Sigmoid colon (tissue), 7 donors: ENCODE results near the gene CLPSL2. TPM values are rescaled to one million over a fixed set of nuclear protein-coding genes. Genes with fewer than 3 reads are reported as not detected.

ENCODE experiments used
- DNase-seq: peaks from one replicate; pipeline ENCODE4 v3.0.0-alpha.2; 2019
- H3K27ac ChIP-seq, 4 donors: fragments of 200-600 bp; sonication (generic); one replicate each; pipeline ENCODE4 v1.5.1; 2016 to 2019; ENCODE audit warnings: mild to moderate bottlenecking in 1 of 4
- H3K27me3 ChIP-seq, 3 donors: fragments of 200-600 bp; sonication (generic); one replicate each; pipeline ENCODE4 v1.5.1; 2019; ENCODE audit warnings: mild to moderate bottlenecking in 1 of 3
- H3K36me3 ChIP-seq, 4 donors: fragments of 200-600 bp; sonication (generic); one replicate each; pipeline ENCODE4 v1.5.1; 2016 to 2019
- H3K4me1 ChIP-seq, 4 donors: fragments of 200-600 bp; sonication (generic); one replicate each; pipeline ENCODE4 v1.5.1; 2017 to 2019
- H3K4me3 ChIP-seq, 4 donors: fragments of 200-600 bp; sonication (generic); one replicate each; pipeline ENCODE4 v1.5.1; 2017 to 2019; ENCODE audit warnings: mild to moderate bottlenecking in 2 of 4, moderate library complexity in 1 of 4
- H3K9me3 ChIP-seq, 4 donors: fragments of 200-600 bp in 3 of 4; sonication (generic) in 3 of 4; one replicate each; pipeline versions ENCODE4 v1.5.1 to v1.6.1; 2013 to 2019
- EP300 ChIP-seq, 4 donors: sonication (generic); formaldehyde crosslinking; IDR thresholded peaks; one replicate each; pipeline ENCODE4 v1.6.1; 2017; ENCODE audit warnings: antibody characterized with exemption in 4 of 4
- POLR2A ChIP-seq, 2 donors: fragments of 450-650 bp; IDR thresholded peaks; one replicate each; pipeline ENCODE4 v1.6.1; 2016; ENCODE audit warnings: antibody characterized with exemption in 2 of 2, mild to moderate bottlenecking in 2 of 2, moderate library complexity in 2 of 2
- POLR2AphosphoS5 ChIP-seq, 4 donors: sonication (generic); formaldehyde crosslinking; IDR thresholded peaks; one replicate each; pipeline ENCODE4 v1.6.1; 2017; ENCODE audit warnings: antibody characterized with exemption in 4 of 4
- WGBS, 2 donors: extraction: QIAGEN DNeasy Blood & Tissue Kit; methylation state at CpG; one replicate each; pipeline ENCODE4 v1.1.7; 2013; 5-methylcytosine and 5-hydroxymethylcytosine counted together
- intact Hi-C: fragments of 100-400 bp; cut with DNase I; formaldehyde crosslinking; loops from one replicate; pipeline ENCODE4 v1.15.1; 2023
- polyA plus RNA-seq, 3 donors: library from polyadenylated mRNA; stranded (reverse); fragments of 200-250 nt; gene quantifications; one replicate each; pipeline ENCODE4 v1.2.3, GENCODE V29; 2013
- total RNA-seq, 4 donors: library from RNA; depleted of rRNA; stranded (reverse); fragments of >200 nt; gene quantifications; one replicate each; pipeline ENCODE4 v1.1.0, GENCODE V29; 2016
- TF ChIP-seq, protein P1 (sequence below), 4 experiments: fragments of 450-650 bp in 3 of 4; fragments of 200-600 bp in 1 of 4; IDR thresholded peaks; one replicate each; pipeline ENCODE4 v1.5.1; 2016 to 2019; ENCODE audit warnings: antibody characterized with exemption in 4 of 4, mild to moderate bottlenecking in 3 of 4, moderate library complexity in 2 of 4
- donor health status: healthy with polysubstance abuse.
- donor health status: Bipolar disorder and iron deficiency.
- donor health status: healthy.

The CLPSL2 gene
- total and polyA plus RNA-seq, 7 donors, result not detected

DNA sequence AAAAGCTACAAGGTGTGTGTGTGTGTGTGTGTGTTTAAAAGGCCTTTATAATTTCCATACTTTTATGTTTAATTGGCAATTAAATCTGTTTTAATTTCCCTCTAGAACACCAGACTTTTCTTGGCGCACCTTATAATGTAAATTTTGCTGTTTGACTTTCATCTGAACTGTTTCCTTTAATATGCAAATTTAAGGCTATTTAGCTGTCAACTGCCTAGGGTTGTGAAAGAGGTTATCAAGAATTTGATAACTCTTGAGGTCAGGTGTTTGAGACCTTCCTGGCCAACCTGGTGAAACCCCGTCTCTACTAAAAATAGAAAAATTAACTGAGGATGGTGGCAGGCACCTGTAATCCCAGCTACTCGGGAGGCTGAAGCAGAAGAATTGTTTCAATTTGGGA, 24.8 kb downstream of the CLPSL2 start:
- Histone ChIP-seq H3K27ac (no peak overlapping the region), H3K4me1 (peaks cover 0 to 8% (median 3%) of the 10 kb centered on the region in 4 donors), H3K4me3 (no peak overlapping the region), H3K27me3 (peaks cover 0 to 23% (median 11%) of the 10 kb centered on the region in 3 donors), H3K36me3 (no peaks in the 10 kb centered on the region), H3K9me3 (no peaks in the 10 kb centered on the region)
- intact Hi-C loops, result no loop called here
- DNase-seq, result no peak
- TF ChIP-seq, protein P1, sequence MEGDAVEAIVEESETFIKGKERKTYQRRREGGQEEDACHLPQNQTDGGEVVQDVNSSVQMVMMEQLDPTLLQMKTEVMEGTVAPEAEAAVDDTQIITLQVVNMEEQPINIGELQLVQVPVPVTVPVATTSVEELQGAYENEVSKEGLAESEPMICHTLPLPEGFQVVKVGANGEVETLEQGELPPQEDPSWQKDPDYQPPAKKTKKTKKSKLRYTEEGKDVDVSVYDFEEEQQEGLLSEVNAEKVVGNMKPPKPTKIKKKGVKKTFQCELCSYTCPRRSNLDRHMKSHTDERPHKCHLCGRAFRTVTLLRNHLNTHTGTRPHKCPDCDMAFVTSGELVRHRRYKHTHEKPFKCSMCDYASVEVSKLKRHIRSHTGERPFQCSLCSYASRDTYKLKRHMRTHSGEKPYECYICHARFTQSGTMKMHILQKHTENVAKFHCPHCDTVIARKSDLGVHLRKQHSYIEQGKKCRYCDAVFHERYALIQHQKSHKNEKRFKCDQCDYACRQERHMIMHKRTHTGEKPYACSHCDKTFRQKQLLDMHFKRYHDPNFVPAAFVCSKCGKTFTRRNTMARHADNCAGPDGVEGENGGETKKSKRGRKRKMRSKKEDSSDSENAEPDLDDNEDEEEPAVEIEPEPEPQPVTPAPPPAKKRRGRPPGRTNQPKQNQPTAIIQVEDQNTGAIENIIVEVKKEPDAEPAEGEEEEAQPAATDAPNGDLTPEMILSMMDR (IDR thresholded peaks at IDR 0.05), result no peak
- 67 to 86% methylated on average over 3 of the region's 3 CpGs for WGBS, 2 donors

DNA sequence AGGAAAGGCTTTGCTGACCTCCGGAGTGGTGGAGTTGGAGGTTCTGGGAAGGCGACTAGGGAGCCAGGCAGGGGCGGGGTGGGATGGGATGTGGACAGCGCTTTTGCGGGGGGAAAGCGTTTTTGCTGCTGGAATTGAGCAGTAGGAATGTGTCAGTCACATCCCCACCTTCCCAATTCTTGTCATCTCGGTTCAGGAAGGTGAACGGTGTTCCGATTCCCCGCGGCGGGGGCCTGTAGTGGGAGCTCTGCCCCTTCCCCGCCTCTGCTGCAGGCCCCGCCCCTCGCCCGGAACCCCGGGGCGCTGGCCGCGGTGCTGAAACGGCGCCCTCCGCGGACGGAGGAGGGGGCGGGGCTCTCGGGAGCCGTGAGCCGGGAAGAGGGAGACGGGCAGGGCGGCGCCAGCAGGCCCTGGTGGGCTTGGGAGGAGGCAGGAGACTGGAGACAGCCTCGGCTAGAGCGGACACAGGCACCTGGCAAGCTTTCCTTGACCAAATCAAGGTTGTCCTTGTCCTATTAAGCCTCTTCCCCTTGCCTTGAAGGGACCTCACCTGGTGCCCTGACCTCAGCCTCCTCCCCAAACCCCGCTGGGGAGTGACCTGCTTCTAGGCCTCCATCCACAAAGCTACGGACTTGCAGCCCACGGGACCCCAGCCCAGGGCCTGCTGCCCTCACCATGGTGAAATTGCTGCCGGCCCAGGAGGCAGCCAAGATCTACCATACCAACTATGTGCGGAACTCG, 28.8 kb downstream of the CLPSL2 start, which contains the start of gene LHFPL5:
LHFPL5 (plus strand) TSS at position 357 of the 741 bp plus-strand sequence; CDS start at position 676, 319 bp downstream.
- H3K4me3 ChIP-seq, result peak within 1 kb of the TSS in 2 of 4 donors; percentile 19

DNA sequence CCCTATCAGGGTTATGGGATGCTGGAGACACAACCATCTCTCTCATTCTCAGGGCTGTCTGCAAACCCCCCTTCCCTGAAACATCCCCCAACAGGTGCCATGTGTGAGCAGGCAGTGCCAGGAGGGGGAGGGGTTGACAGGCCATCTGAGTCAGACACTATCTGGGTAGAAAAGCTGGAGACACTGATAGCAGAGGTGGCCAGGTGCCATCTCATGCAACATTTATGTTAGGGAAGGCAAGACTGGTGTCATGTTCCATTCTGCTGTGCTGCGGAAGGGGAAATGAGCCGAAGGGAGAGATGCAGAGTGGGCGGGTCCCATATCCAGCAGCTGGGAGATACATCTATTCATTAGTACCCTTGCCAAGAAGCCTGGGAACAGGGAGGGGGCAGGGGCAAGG, 32.3 kb downstream of the CLPSL2 start:
- Histone ChIP-seq H3K36me3 (no peaks in the 10 kb centered on the region), H3K4me1 (peaks cover 0 to 8% (median 3%) of the 10 kb centered on the region in 4 donors), H3K4me3 (no peak overlapping the region), H3K9me3 (no peaks in the 10 kb centered on the region), H3K27ac (no peak overlapping the region), H3K27me3 (peaks cover 0 to 26% (median 15%) of the 10 kb centered on the region in 3 donors)
- 73 to 79% methylated on average over 3 of the region's 3 CpGs for WGBS, 2 donors
- TF ChIP-seq, protein P1 (IDR thresholded peaks at IDR 0.05), result no peak
- no peak for TF ChIP-seq POLR2A (IDR thresholded peaks at IDR 0.05)
- TF ChIP-seq EP300 (IDR thresholded peaks at IDR 0.05), result no peak
- no peak for TF ChIP-seq POLR2AphosphoS5 (IDR thresholded peaks at IDR 0.05)
- DNase-seq, result no peak
- intact Hi-C loops, result no loop called here

More for the DNA sequence above, 28.8 kb downstream of the CLPSL2 start, which contains the start of gene LHFPL5:
- Histone ChIP-seq H3K27ac (no peak within 1 kb of the TSS), H3K27me3 (peaks cover 0 to 26% (median 15%) of the 10 kb centered on the region in 3 donors), H3K36me3 (no peaks in the 10 kb centered on the region), H3K9me3 (no peaks in the 10 kb centered on the region), H3K4me1 (peaks cover 0 to 8% (median 3%) of the 10 kb centered on the region in 4 donors)
- WGBS, 2 donors, result 12 to 13% methylated on average over 40 of the region's 40 CpGs
- TF ChIP-seq POLR2A (IDR thresholded peaks at IDR 0.05), result no peak
- DNase-seq, result no peak
- intact Hi-C loops, result no loop called here

DNA sequence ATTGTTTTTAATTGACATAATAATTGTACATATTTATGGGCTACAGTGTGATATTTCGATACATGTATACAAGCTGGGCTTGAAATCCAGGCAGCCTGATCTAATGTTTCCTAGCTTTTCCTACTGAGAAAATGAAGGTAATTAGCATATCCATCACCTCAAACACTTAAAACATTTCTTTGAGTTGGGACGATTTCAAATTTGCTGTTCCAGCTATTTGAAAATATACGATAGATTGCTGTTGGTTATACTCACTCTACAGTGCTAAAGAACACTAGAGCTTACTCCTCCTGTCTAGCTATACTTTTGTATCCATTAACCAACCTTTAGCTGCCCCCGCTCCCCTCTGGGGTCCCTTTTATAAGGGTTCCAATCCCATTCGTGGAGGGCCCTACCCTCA, 33.4 kb downstream of the CLPSL2 start:
- intact Hi-C loops, result no loop called here
- DNase-seq, result no peak
- H3K36me3 ChIP-seq, result no peaks in the 10 kb centered on the region
- peaks cover 0 to 7% (median 3%) of the 10 kb centered on the region in 4 donors for H3K4me1 ChIP-seq
- H3K4me3 ChIP-seq, result no peak overlapping the region
- TF ChIP-seq POLR2A (IDR thresholded peaks at IDR 0.05) (no peak), EP300 (IDR thresholded peaks at IDR 0.05) (no peak), POLR2AphosphoS5 (IDR thresholded peaks at IDR 0.05) (no peak)
- TF ChIP-seq, protein P1 (IDR thresholded peaks at IDR 0.05), result no peak
- peaks cover 0 to 25% (median 15%) of the 10 kb centered on the region in 3 donors for H3K27me3 ChIP-seq
- H3K9me3 ChIP-seq, result no peaks in the 10 kb centered on the region
- H3K27ac ChIP-seq, result no peak overlapping the region
- WGBS, 2 donors, result 79 to 80% methylated on average over 5 of the region's 5 CpGs

DNA sequence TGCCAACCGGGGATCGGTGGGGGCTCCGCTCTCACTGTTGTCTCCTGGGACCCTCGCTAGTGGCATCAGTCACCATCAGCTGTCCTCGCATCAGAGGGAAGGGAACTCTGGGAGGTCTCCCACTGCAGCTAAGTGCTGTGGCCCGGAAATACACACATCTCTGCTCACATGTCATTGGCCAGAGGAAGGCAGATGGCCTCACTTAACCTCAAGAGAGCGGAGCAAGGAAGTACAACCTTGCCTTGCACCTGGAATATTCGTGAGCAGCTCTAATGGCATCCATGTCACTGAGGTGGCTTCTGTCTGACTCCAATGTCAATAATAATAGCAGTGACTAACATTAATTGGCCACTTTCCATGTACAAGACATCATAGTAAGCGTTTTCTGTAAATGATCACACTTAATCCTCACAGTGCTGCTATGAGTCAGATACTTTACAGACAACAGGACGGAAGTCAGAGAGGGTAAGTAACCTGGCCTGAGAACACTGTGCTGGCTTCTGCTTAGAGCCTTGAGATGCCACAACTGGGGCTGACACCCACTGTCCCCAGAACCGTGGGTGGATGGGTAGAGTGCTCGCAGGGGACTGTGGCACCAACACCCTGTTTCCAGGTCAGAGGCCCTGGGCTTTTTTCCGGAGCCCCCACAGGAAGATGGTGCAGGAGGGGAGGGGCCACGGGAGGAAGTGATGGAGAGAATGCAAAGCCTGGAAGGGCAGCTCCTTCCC, 34.7 kb downstream of the CLPSL2 start:
- DNase-seq, result no peak
- Histone ChIP-seq H3K27me3 (peaks cover 0 to 12% (median 4%) of the 10 kb centered on the region in 3 donors), H3K4me1 (no peaks in the 10 kb centered on the region), H3K4me3 (no peak overlapping the region), H3K27ac (no peak overlapping the region), H3K9me3 (no peaks in the 10 kb centered on the region), H3K36me3 (no peaks in the 10 kb centered on the region)
- no peak for TF ChIP-seq POLR2AphosphoS5 (IDR thresholded peaks at IDR 0.05)
- no peak for TF ChIP-seq EP300 (IDR thresholded peaks at IDR 0.05)
- TF ChIP-seq POLR2A (IDR thresholded peaks at IDR 0.05), result no peak
- TF ChIP-seq, protein P1 (IDR thresholded peaks at IDR 0.05), result no peak
- 61 to 70% methylated on average over 14 of the region's 14 CpGs for WGBS, 2 donors
- intact Hi-C loops, result no loop called here
